GM12878 (cell line): Measurements from ENCODE around the gene ZNF112. TPM values are rescaled to one million over a fixed set of nuclear protein-coding genes. Genes with fewer than 3 reads are reported as not detected.

ENCODE experiments used
- ATAC-seq: fragments of 200-7000 bp; cut with Tn5 transposase; 3 replicates; pipeline ENCODE4 v1.9.1; 2020; ENCODE audit warnings: mild to moderate bottlenecking, moderate library complexity
- BruUV-seq: library from RNA; stranded (reverse); fragments of 400-500 nt; replicated peaks from 2 replicates; lab custom pipeline; 2021; lab: Mats Ljungman, UMichigan
- CTCF ChIA-PET: fragments of 300-600 bp; sonication (Branson Sonifier 250); formaldehyde crosslinking; extraction: SDS; loops from one replicate; lab custom pipeline; 2021; ENCODE audit warnings: inconsistent platforms; lab: Yijun Ruan, JAX
- POLR2A ChIA-PET: fragments of 350-600 bp; formaldehyde crosslinking; extraction: SDS; loops from one replicate; lab custom pipeline; 2021; ENCODE audit warnings: inconsistent platforms; lab: Charles Lee
- RAD21 ChIA-PET: fragments of 300-600 bp; sonication (Branson Sonifier 250); formaldehyde crosslinking; loops from one replicate; lab custom pipeline; 2023; ENCODE audit warnings: antibody characterized with exemption; ENCODE audit not compliant: unreplicated experiment; lab: Charles Lee
- SMC1A ChIA-PET: fragments of 300-600 bp; sonication (Branson Sonifier 250); formaldehyde crosslinking; loops from one replicate; lab custom pipeline; 2023; ENCODE audit not compliant: unreplicated experiment, uncharacterized antibody; lab: Charles Lee
- DNase-seq: peaks from one replicate; pipeline ENCODE4 v3.0.0-alpha.2; 2011; ENCODE audit warnings: low read depth, low spot score
- FAIRE-seq: peaks from 3 replicates; lab custom pipeline; 2011; peaks lifted over from hg19 to GRCh38; lab: Jason Lieb, UNC
- H2AFZ ChIP-seq: 2 replicates; pipeline ENCODE4 v1.6.0; 2011; ENCODE audit warnings: low read depth, low read length, control low read depth; ENCODE audit not compliant: control insufficient read depth
- H3K27ac ChIP-seq: 2 replicates; pipeline ENCODE4 v1.5.1; 2011; ENCODE audit warnings: control low read depth; ENCODE audit not compliant: control insufficient read depth, insufficient read depth
- H3K27me3 ChIP-seq, 2 experiments: replicated peaks in 1 of 2; 2 replicates each; pipeline versions ENCODE4 v1.6.0 to v1.6.1; 2011; ENCODE audit warnings: low read length in 1 of 2; ENCODE audit not compliant: control insufficient read depth in 2 of 2, insufficient read depth in 2 of 2
- H3K36me3 ChIP-seq, 2 experiments: 2 replicates each; pipeline ENCODE4 v1.5.1; 2011; ENCODE audit warnings: low read length in 1 of 2; ENCODE audit not compliant: control insufficient read depth in 2 of 2, insufficient read depth in 2 of 2
- H3K4me1 ChIP-seq: 2 replicates; pipeline ENCODE4 v1.6.1; 2011; ENCODE audit warnings: mild to moderate bottlenecking, low read length, moderate library complexity, mixed read lengths; ENCODE audit not compliant: control insufficient read depth, insufficient read depth
- H3K4me2 ChIP-seq: 2 replicates; pipeline ENCODE4 v1.6.0; 2011; ENCODE audit warnings: control low read depth; ENCODE audit not compliant: control insufficient read depth, insufficient read depth
- H3K4me3 ChIP-seq: fragments of 200-600 bp; sonication (generic); 2 replicates; pipeline ENCODE4 v1.5.1; 2016
- H3K79me2 ChIP-seq: 2 replicates; pipeline ENCODE4 v1.6.0; 2011; ENCODE audit warnings: low read length; ENCODE audit not compliant: control insufficient read depth, insufficient read depth
- H3K9ac ChIP-seq: 2 replicates; pipeline ENCODE4 v1.8.0; 2011; ENCODE audit warnings: low read length, control low read depth, mixed read lengths; ENCODE audit not compliant: control insufficient read depth, insufficient read depth
- H3K9me3 ChIP-seq: replicated peaks from 3 replicates; pipeline ENCODE4 v1.5.1; 2011; ENCODE audit warnings: mild to moderate bottlenecking, low read length; ENCODE audit not compliant: control insufficient read depth, insufficient read depth
- H4K20me1 ChIP-seq: 2 replicates; pipeline ENCODE4 v1.6.0; 2011; ENCODE audit not compliant: control insufficient read depth, insufficient read depth
- CBX5 ChIP-seq: sonication (generic); IDR thresholded peaks from 2 replicates; pipeline ENCODE4 v1.6.1; 2016; ENCODE audit warnings: low read depth, moderate library complexity, mild to moderate bottlenecking, inconsistent platforms
- E2F4 ChIP-seq: IDR thresholded peaks from 2 replicates; pipeline ENCODE4 v1.6.1; 2012; ENCODE audit warnings: low read depth, low read length, improper control_type of control experiment
- IKZF1 ChIP-seq: fragments of 450-650 bp; conservative IDR thresholded peaks from 2 replicates; pipeline ENCODE4 v1.6.1; 2017; ENCODE audit warnings: antibody characterized with exemption, mild to moderate bottlenecking
- MEF2B ChIP-seq: fragments of 450-650 bp; IDR thresholded peaks from 2 replicates; pipeline ENCODE4 v1.6.1; 2018; ENCODE audit warnings: mild to moderate bottlenecking, moderate library complexity; ENCODE audit not compliant: partially characterized antibody, poor library complexity, severe bottlenecking
- NR2C2 ChIP-seq: IDR thresholded peaks from 2 replicates; pipeline ENCODE4 v1.6.1; 2011; ENCODE audit warnings: borderline replicate concordance, low read depth; ENCODE audit not compliant: control insufficient read depth, insufficient read length
- PML ChIP-seq: IDR thresholded peaks from 2 replicates; pipeline ENCODE4 v1.6.1; 2012; ENCODE audit warnings: low read length, inconsistent platforms
- SP1 ChIP-seq: IDR thresholded peaks from one replicate; pipeline ENCODE4 v1.6.1; 2011; ENCODE audit warnings: low read depth, low read length
- SUPT20H ChIP-seq: IDR thresholded peaks from 2 replicates; pipeline ENCODE4 v1.6.1; 2011; ENCODE audit warnings: low read depth, mild to moderate bottlenecking, low read length, moderate library complexity, borderline replicate concordance; ENCODE audit not compliant: control insufficient read depth
- ZNF24 ChIP-seq: fragments of 450-650 bp; IDR thresholded peaks from 2 replicates; pipeline ENCODE4 v1.6.1; 2017; ENCODE audit warnings: antibody characterized with exemption, mild to moderate bottlenecking
- WGBS: methylation state at CpG from one replicate; pipeline ENCODE4 v1.1.6; 2016; ENCODE audit warnings: low lambda C conversion rate; ENCODE audit not compliant: insufficient replicate concordance, insufficient coverage; ENCODE audit errors: missing lambda C conversion rate; 5-methylcytosine and 5-hydroxymethylcytosine counted together
- in situ Hi-C: fragments of 300-500 bp; cut with MboI; formaldehyde crosslinking; loops from 9 replicates; pipeline ENCODE4 v1.14.3; 2018; ENCODE audit warnings: mixed read lengths
- intact Hi-C: fragments of 100-400 bp; cut with micrococcal nuclease; formaldehyde crosslinking; loops from one replicate; pipeline ENCODE4 v1.14.2; 2022; ENCODE audit not compliant: unreplicated experiment
- polyA plus RNA-seq, 11 experiments: library from polyadenylated mRNA; depleted of rRNA in 4 of 11; unstranded in 6 of 11; stranded (reverse) in 5 of 11; fragments of >200 nt; fragmentation: Nextera tagmentation in 4 of 11; fragmentation: Illumina TruSeq in 1 of 11; extraction: Ambion mirVana in 4 of 11; extraction: Trizol in 1 of 11; gene quantifications; 1 replicate in 1 of 11; 2 replicates in 10 of 11; pipeline versions ENCODE4 v1.2.1 to v1.2.3, GENCODE V29; 2011 to 2016; ENCODE audit warnings: inconsistent platforms in 2 of 11, missing spikeins in 2 of 11, low read depth in 1 of 11
- total RNA-seq, 4 experiments: library from RNA; depleted of rRNA in 3 of 4; stranded (reverse); fragments of >200 nt in 3 of 4; fragmentation: Illumina TruSeq in 1 of 4; extraction: Trizol in 1 of 4; gene quantifications; 2 replicates each; pipeline versions ENCODE4 v1.2.1 to v1.2.3, GENCODE V29; 2013 to 2021
- TF ChIP-seq, protein P1 (sequence below): fragments of 450-650 bp; IDR thresholded peaks from 2 replicates; pipeline ENCODE4 v1.6.1; 2017; ENCODE audit warnings: mild to moderate bottlenecking, low read depth, inconsistent platforms; ENCODE audit not compliant: poor library complexity, severe bottlenecking
- TF ChIP-seq, protein P2 (sequence below): IDR thresholded peaks from 2 replicates; pipeline ENCODE4 v1.6.1; 2011; ENCODE audit warnings: low read depth, mild to moderate bottlenecking, low read length, moderate library complexity, borderline replicate concordance; ENCODE audit errors: extremely low read depth

Gene ZNF112
- total and polyA plus RNA-seq, 10 of the 15 experiments (the other 5 are each of a cell fraction or from before 2014, with no cell fraction given) = 0.03 to 0.25 (median 0.07) TPM; not detected in 4

DNA sequence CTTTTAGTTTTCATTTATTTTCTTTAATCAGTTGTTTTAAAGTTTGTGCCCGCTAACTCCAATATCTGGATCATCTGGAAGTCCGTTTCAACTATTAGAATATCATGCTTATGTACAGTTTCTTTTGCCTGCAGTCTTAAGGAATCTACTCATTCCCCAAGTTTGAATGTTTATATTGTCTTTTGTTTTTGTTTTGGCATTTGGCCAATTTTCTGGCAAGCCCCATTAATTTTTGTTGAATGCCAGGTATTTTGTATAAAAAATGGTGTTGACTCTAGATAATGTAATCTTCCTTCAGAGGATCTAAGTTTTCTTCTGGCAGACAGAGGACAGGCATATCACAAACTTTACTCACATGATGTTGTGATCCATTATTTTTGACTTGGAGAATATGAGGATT lies 40.6 kb downstream of the ZNF112 start:
- ChIA-PET RAD21 (no interaction called here), CTCF (interaction anchor here (1.6 kb wide), 1 partner anchor 12 kb away, joined by 4 read pairs; the partner anchor contains the start of gene ZNF235), POLR2A (no interaction called here), SMC1A (no interaction called here)
- no peak overlapping the region for H3K4me2 ChIP-seq
- no peaks in the 10 kb centered on the region for H3K36me3 ChIP-seq
- no peaks in the 10 kb centered on the region for H3K9me3 ChIP-seq
- no peak overlapping the region for H3K27ac ChIP-seq
- no peaks in the 10 kb centered on the region for H3K4me1 ChIP-seq
- in situ Hi-C loops (no loop called here), intact Hi-C loops (no loop called here)
- H3K79me2 ChIP-seq = no peaks in the 10 kb centered on the region
- ATAC-seq (no peak), DNase-seq (no peak), FAIRE-seq (no peak)
- H3K9ac ChIP-seq = no peak overlapping the region
- TF ChIP-seq SP1 (no peak), ZNF24 (no peak)
- TF ChIP-seq, protein P1, sequence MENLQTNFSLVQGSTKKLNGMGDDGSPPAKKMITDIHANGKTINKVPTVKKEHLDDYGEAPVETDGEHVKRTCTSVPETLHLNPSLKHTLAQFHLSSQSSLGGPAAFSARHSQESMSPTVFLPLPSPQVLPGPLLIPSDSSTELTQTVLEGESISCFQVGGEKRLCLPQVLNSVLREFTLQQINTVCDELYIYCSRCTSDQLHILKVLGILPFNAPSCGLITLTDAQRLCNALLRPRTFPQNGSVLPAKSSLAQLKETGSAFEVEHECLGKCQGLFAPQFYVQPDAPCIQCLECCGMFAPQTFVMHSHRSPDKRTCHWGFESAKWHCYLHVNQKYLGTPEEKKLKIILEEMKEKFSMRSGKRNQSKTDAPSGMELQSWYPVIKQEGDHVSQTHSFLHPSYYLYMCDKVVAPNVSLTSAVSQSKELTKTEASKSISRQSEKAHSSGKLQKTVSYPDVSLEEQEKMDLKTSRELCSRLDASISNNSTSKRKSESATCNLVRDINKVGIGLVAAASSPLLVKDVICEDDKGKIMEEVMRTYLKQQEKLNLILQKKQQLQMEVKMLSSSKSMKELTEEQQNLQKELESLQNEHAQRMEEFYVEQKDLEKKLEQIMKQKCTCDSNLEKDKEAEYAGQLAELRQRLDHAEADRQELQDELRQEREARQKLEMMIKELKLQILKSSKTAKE = no peak
- H2AFZ ChIP-seq = no peak overlapping the region
- WGBS = 47% methylated on average over 2 of the region's 2 CpGs
- H3K27me3 ChIP-seq = no peaks in the 10 kb centered on the region
- no peak overlapping the region for H3K4me3 ChIP-seq
- BruUV-seq = no TSS peak
- H4K20me1 ChIP-seq = no peaks in the 10 kb centered on the region

- no TSS peak for BruUV-seq
- RAD21 ChIA-PET = no interaction called here
These were observed 43.2 kb downstream of the ZNF112 start for GRCh38 chr19:44313231-44313630.

More at GRCh38 chr19:44313231-44313630, 43.2 kb downstream of the ZNF112 start:
- ChIA-PET POLR2A (no interaction called here), CTCF (no interaction called here), SMC1A (no interaction called here)
- no peaks in the 10 kb centered on the region for H4K20me1 ChIP-seq
- no peak overlapping the region for H3K27ac ChIP-seq
- H3K36me3 ChIP-seq = no peaks in the 10 kb centered on the region
- ATAC-seq (no peak), FAIRE-seq (no peak), DNase-seq (no peak)
- no peak overlapping the region for H3K4me2 ChIP-seq
- H3K4me1 ChIP-seq = no peaks in the 10 kb centered on the region
- intact Hi-C loops (no loop called here), in situ Hi-C loops (no loop called here)
- H3K9me3 ChIP-seq = no peaks in the 10 kb centered on the region
- no peak overlapping the region for H2AFZ ChIP-seq
- no peak for TF ChIP-seq CBX5
- TF ChIP-seq PML = no peak
- no peak for TF ChIP-seq E2F4
- no peak for TF ChIP-seq NR2C2
- TF ChIP-seq, protein P2, sequence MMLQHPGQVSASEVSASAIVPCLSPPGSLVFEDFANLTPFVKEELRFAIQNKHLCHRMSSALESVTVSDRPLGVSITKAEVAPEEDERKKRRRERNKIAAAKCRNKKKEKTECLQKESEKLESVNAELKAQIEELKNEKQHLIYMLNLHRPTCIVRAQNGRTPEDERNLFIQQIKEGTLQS = no peak
- TF ChIP-seq IKZF1 = no peak
- TF ChIP-seq SUPT20H = no peak
- no peak for TF ChIP-seq MEF2B
- no peaks in the 10 kb centered on the region for H3K27me3 ChIP-seq
- 67% methylated on average over 1 of the region's 1 CpG for WGBS
- no peaks in the 10 kb centered on the region for H3K79me2 ChIP-seq
- H3K9ac ChIP-seq = no peak overlapping the region
- H3K4me3 ChIP-seq = no peak overlapping the region
